HG02973 (cell line): ENCODE measurements around the gene SCN4A.

Source experiments
- ATAC-seq: cut with Tn5 transposase; IDR thresholded peaks from one replicate; pipeline ENCODE4 v1.9.1; 2021; ENCODE audit warnings: moderate library complexity; ENCODE audit not compliant: unreplicated experiment

Gene SCN4A

GRCh38 chr17:64002658-64003525 is 30.2 kb upstream of the SCN4A start:
- ATAC-seq = no peak

- ATAC-seq = no peak
Observed at GRCh38 chr17:64001763-64002529, 29.2 kb upstream of the SCN4A start.

GRCh38 chr17:64001091-64001579 is 28.4 kb upstream of the SCN4A start:
- no peak for ATAC-seq

- ATAC-seq = no peak
Observed at GRCh38 chr17:63999680-64000531, 27.2 kb upstream of the SCN4A start.

- no peak for ATAC-seq
Observed at GRCh38 chr17:63998721-63999679, 26.3 kb upstream of the SCN4A start.

GRCh38 chr17:63998050-63998720 is 25.5 kb upstream of the SCN4A start, which contains the start of gene PRR29:
PRR29 (plus strand) TSS chr17:63998351; CDS start chr17:63998365, 14 bp downstream.
- peak; percentile 52 for ATAC-seq

GRCh38 chr17:63997341-63998048 is 24.8 kb upstream of the SCN4A start:
- no peak for ATAC-seq

- no peak for ATAC-seq
Observed at GRCh38 chr17:63996430-63997182, 23.9 kb upstream of the SCN4A start.

- no peak for ATAC-seq
Observed at GRCh38 chr17:63995626-63996025, 22.9 kb upstream of the SCN4A start.

GRCh38 chr17:63993368-63993985 is 20.8 kb upstream of the SCN4A start:
- no peak for ATAC-seq

- ATAC-seq = no peak
Observed at GRCh38 chr17:63991611-63992010, 18.9 kb upstream of the SCN4A start.

- ATAC-seq = no peak
Observed at GRCh38 chr17:63989622-63990345, 17.1 kb upstream of the SCN4A start.

GRCh38 chr17:63988741-63989621 is 16.3 kb upstream of the SCN4A start:
- no peak for ATAC-seq

- ATAC-seq = no peak
Observed at GRCh38 chr17:63988127-63988478, 15.4 kb upstream of the SCN4A start.

- ATAC-seq = no peak
Observed at GRCh38 chr17:63987221-63988126, 14.8 kb upstream of the SCN4A start.
